ENCODE measurements around the gene PDE9A.
A peak's percentile ranks its signal among the peaks of the same experiment; 100 is the strongest.

PDE9A gene

GRCh38 chr21:42673633-42674328 lies 20.4 kb downstream of the PDE9A start:
- no peak for DNase-seq

GRCh38 chr21:42674351-42674940 lies 21.0 kb downstream of the PDE9A start:
- no peak for DNase-seq

- DNase-seq, result no peak
Observed at GRCh38 chr21:42675403-42675802, 22.0 kb downstream of the PDE9A start.

- DNase-seq, result no peak
Observed at GRCh38 chr21:42676808-42677207, 23.4 kb downstream of the PDE9A start.

- DNase-seq, result no peak
Observed at GRCh38 chr21:42677339-42678321, 24.2 kb downstream of the PDE9A start.

- DNase-seq, result no peak
Observed at GRCh38 chr21:42678618-42679295, 25.3 kb downstream of the PDE9A start.

GRCh38 chr21:42679319-42680057 lies 26.1 kb downstream of the PDE9A start:
- no peak for DNase-seq

- DNase-seq, result no peak
Observed at GRCh38 chr21:42680058-42680330, 26.6 kb downstream of the PDE9A start.

- no peak for DNase-seq
Observed at GRCh38 chr21:42680429-42680828, 27.0 kb downstream of the PDE9A start.

GRCh38 chr21:42681296-42682206 lies 28.1 kb downstream of the PDE9A start:
- no peak for DNase-seq

- no peak for DNase-seq
Observed at GRCh38 chr21:42682661-42683210, 29.3 kb downstream of the PDE9A start.

GRCh38 chr21:42683371-42684108 lies 30.1 kb downstream of the PDE9A start:
- DNase-seq, result no peak

- DNase-seq, result peak; percentile 31
Observed at GRCh38 chr21:42684109-42684916, 30.9 kb downstream of the PDE9A start.

GRCh38 chr21:42685036-42685435 lies 31.6 kb downstream of the PDE9A start:
- no peak for DNase-seq

GRCh38 chr21:42685954-42686500 lies 32.6 kb downstream of the PDE9A start:
- no peak for DNase-seq

GRCh38 chr21:42687796-42688195 lies 34.4 kb downstream of the PDE9A start:
- no peak for DNase-seq

- no peak for DNase-seq
Observed at GRCh38 chr21:42688226-42688840, 34.9 kb downstream of the PDE9A start.

- no peak for DNase-seq
Observed at GRCh38 chr21:42688841-42689371, 35.5 kb downstream of the PDE9A start.

Data from activated CD4-positive, alpha-beta T cell treated with anti-CD3 and anti-CD28 coated beads for 1 hour (primary cell).